Measurements from ENCODE around the gene SEMA3A.

DNA sequence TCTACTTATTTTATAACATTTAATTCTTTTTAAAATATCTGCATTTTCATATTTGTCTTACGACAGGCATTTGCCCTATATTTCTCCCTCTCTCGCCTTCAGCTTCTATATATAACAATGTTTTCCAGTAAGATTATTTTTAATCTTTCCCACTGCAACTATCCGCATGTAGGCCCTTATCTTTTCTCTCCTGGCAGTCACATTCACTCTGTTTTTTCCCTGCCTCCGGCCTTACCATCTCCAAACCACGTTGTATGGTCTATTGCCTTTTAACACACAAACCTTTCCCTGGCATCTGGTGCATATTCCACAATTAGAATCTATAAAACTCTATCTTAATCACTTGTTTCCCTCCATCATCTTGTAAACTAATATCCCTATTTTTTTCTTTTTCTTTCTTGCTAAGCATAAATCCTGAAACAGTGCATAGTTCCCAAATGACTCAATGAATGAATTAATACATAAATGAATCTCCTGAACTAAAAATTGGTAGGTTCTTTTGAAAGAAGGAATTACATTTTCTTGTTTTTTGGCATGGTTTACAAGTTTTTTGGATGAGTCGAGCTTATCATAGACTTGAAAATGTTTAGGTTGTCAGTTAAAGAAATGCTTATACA is 173.2 kb downstream of the SEMA3A start:
- TF ChIP-seq, protein P1, sequence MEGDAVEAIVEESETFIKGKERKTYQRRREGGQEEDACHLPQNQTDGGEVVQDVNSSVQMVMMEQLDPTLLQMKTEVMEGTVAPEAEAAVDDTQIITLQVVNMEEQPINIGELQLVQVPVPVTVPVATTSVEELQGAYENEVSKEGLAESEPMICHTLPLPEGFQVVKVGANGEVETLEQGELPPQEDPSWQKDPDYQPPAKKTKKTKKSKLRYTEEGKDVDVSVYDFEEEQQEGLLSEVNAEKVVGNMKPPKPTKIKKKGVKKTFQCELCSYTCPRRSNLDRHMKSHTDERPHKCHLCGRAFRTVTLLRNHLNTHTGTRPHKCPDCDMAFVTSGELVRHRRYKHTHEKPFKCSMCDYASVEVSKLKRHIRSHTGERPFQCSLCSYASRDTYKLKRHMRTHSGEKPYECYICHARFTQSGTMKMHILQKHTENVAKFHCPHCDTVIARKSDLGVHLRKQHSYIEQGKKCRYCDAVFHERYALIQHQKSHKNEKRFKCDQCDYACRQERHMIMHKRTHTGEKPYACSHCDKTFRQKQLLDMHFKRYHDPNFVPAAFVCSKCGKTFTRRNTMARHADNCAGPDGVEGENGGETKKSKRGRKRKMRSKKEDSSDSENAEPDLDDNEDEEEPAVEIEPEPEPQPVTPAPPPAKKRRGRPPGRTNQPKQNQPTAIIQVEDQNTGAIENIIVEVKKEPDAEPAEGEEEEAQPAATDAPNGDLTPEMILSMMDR (IDR thresholded peaks at IDR 0.05): no peak
- no peak for TF ChIP-seq POLR2AphosphoS5 (IDR thresholded peaks at IDR 0.05; ENCODE audit: low read depth, low read length)

Measured in Panc1 (cell line).